CD4-positive, alpha-beta T cell treated with Interferon alpha-2 for 1 hour (primary cell): ENCODE data around the gene RNF220.

ENCODE experiments used
- DNase-seq, 2 donors: peaks; one replicate each; pipeline ENCODE4 v3.0.0-alpha.2; 2020 to 2022

The RNF220 gene

GRCh38 chr1:44436401-44437106 lies 31.5 kb downstream of the RNF220 start:
- DNase-seq: no peak

GRCh38 chr1:44437107-44437716 lies 32.2 kb downstream of the RNF220 start:
- DNase-seq: no peak

- no peak for DNase-seq
Observed at GRCh38 chr1:44442791-44443190, 37.7 kb downstream of the RNF220 start.

GRCh38 chr1:44447051-44447810 lies 42.2 kb downstream of the RNF220 start:
- DNase-seq: no peak

- DNase-seq: no peak
Observed at GRCh38 chr1:44453798-44454349, 48.8 kb downstream of the RNF220 start.

GRCh38 chr1:44454704-44455103 lies 49.6 kb downstream of the RNF220 start:
- no peak for DNase-seq

- DNase-seq: peak in 1 of 2 donors; percentile 9
Observed at GRCh38 chr1:44460107-44460882, 55.2 kb downstream of the RNF220 start.

GRCh38 chr1:44464361-44464760 lies 59.3 kb downstream of the RNF220 start:
- no peak for DNase-seq

GRCh38 chr1:44467566-44467965 lies 62.5 kb downstream of the RNF220 start:
- no peak for DNase-seq

GRCh38 chr1:44471911-44472453 lies 66.9 kb downstream of the RNF220 start:
- no peak for DNase-seq

- no peak for DNase-seq
Observed at GRCh38 chr1:44472620-44473525, 67.8 kb downstream of the RNF220 start.

GRCh38 chr1:44476891-44477290 lies 71.8 kb downstream of the RNF220 start:
- DNase-seq: no peak

- no peak for DNase-seq
Observed at GRCh38 chr1:44481701-44482100, 76.6 kb downstream of the RNF220 start.

GRCh38 chr1:44483089-44483874 lies 78.2 kb downstream of the RNF220 start:
- DNase-seq: no peak

GRCh38 chr1:44484155-44484688 lies 79.2 kb downstream of the RNF220 start:
- DNase-seq: no peak

GRCh38 chr1:44485229-44485933 lies 80.3 kb downstream of the RNF220 start:
- peak; percentile 5 to 49 for DNase-seq

- no peak for DNase-seq
Observed at GRCh38 chr1:44485934-44486460, 80.9 kb downstream of the RNF220 start.

GRCh38 chr1:44489481-44489880 lies 84.4 kb downstream of the RNF220 start:
- DNase-seq: no peak

- no peak for DNase-seq
Observed at GRCh38 chr1:44496541-44497171, 91.6 kb downstream of the RNF220 start.
